Spleen (tissue), 11 donors: ENCODE data around the gene MFSD2B. TPM values are rescaled to one million over a fixed set of nuclear protein-coding genes. Genes with fewer than 3 reads are reported as not detected.

Experiments used
- DNase-seq: peaks from one replicate; pipeline ENCODE4 v3.0.0-alpha.2; 2020
- H3K27ac ChIP-seq, 8 donors: fragments of 200-600 bp; sonication (generic) in 7 of 8; 1 replicate in 4 of 8; 2 replicates in 4 of 8; pipeline versions ENCODE4 v1.5.0 to v1.8.0; 2016 to 2021; ENCODE audit warnings: inconsistent platforms in 4 of 8, mild to moderate bottlenecking in 4 of 8, moderate library complexity in 1 of 8
- H3K27me3 ChIP-seq, 7 donors: fragments of 200-600 bp; sonication (generic) in 6 of 7; replicated peaks in 1 of 7; 1 replicate in 4 of 7; 2 replicates in 3 of 7; pipeline versions ENCODE4 v1.5.0 to v1.8.0; 2016 to 2021; ENCODE audit warnings: inconsistent platforms in 3 of 7, mild to moderate bottlenecking in 1 of 7
- H3K36me3 ChIP-seq, 6 donors: fragments of 200-600 bp; sonication (generic) in 5 of 6; 1 replicate in 4 of 6; 2 replicates in 2 of 6; pipeline versions ENCODE4 v1.5.0 to v1.8.0; 2016 to 2021; ENCODE audit warnings: inconsistent platforms in 2 of 6
- H3K4me1 ChIP-seq, 6 donors: fragments of 200-600 bp; sonication (generic) in 5 of 6; 1 replicate in 3 of 6; 2 replicates in 3 of 6; pipeline versions ENCODE4 v1.5.0 to v1.8.0; 2016 to 2021; ENCODE audit warnings: inconsistent platforms in 3 of 6
- H3K4me3 ChIP-seq, 8 donors: fragments of 200-600 bp; sonication (generic) in 7 of 8; 1 replicate in 4 of 8; 2 replicates in 4 of 8; pipeline versions ENCODE4 v1.5.0 to v1.8.0; 2016 to 2021; ENCODE audit warnings: inconsistent platforms in 4 of 8, mild to moderate bottlenecking in 4 of 8, moderate library complexity in 2 of 8
- H3K9me3 ChIP-seq, 8 donors: fragments of 200-600 bp; sonication (generic) in 7 of 8; 1 replicate in 4 of 8; 2 replicates in 4 of 8; pipeline versions ENCODE4 v1.5.0 to v1.8.0; 2016 to 2021; ENCODE audit warnings: inconsistent platforms in 4 of 8
- POLR2A ChIP-seq, 3 donors: fragments of 450-650 bp; IDR thresholded peaks; one replicate each; pipeline ENCODE4 v1.5.1; 2017; ENCODE audit warnings: antibody characterized with exemption in 3 of 3, mild to moderate bottlenecking in 1 of 3
- POLR2AphosphoS5 ChIP-seq, 3 donors: sonication (generic); formaldehyde crosslinking; IDR thresholded peaks; one replicate each; pipeline ENCODE4 v1.5.1; 2017; ENCODE audit warnings: antibody characterized with exemption in 3 of 3
- WGBS, 5 donors: extraction: QIAGEN DNeasy Blood & Tissue Kit in 3 of 5; methylation state at CpG; one replicate each; pipeline versions ENCODE4 v1.1.5 to v1.1.7; 2013 to 2018; 5-methylcytosine and 5-hydroxymethylcytosine counted together
- intact Hi-C: fragments of 100-400 bp; cut with DNase I; formaldehyde crosslinking; loops from one replicate; pipeline ENCODE4 v1.15.0; 2023; ENCODE audit warnings: low total_unique reads
- polyA plus RNA-seq, 3 donors: library from polyadenylated mRNA; stranded (reverse); fragments of 200-250 nt; gene quantifications; one replicate each; pipeline ENCODE4 v1.2.1, GENCODE V29; 2013
- total RNA-seq, 7 donors: library from RNA; depleted of rRNA in 3 of 7; stranded (reverse); fragments of >200 nt in 3 of 7; fragmentation: NEBNext Ultra II Directional in 4 of 7; extraction: Animal tissue kit (Norgen Biotek cat#: 25700) in 4 of 7; gene quantifications; one replicate each; pipeline versions ENCODE4 v1.1.0 to v1.2.1, GENCODE V29; 2016 to 2021
- TF ChIP-seq, protein P1 (sequence below), 11 experiments: fragments of 200-600 bp in 7 of 11; fragments of 450-650 bp in 4 of 11; sonication (generic) in 4 of 11; IDR thresholded peaks in 8 of 11; conservative IDR thresholded peaks in 3 of 11; 1 replicate in 7 of 11; 2 replicates in 4 of 11; pipeline versions ENCODE4 v1.4.0 to v1.8.0; 2016 to 2021; ENCODE audit warnings: antibody characterized with exemption in 11 of 11, inconsistent platforms in 4 of 11, mild to moderate bottlenecking in 1 of 11
- donor health status: healthy with polysubstance abuse.
- donor health status: DM: no; HTN: no; CAD: no; lungs with moderate emphysema.
- donor health status: DM: no; HTN: no; CAD: no.
- donor health status: Bipolar disorder and iron deficiency.
- donor health status: healthy.
- donor health status: DM: no; HTN: no; CAD: no.
- donor health status: DM: yes; HTN: yes; CAD: no.

MFSD2B gene
- total and polyA plus RNA-seq, 10 donors = 0.09 to 3.1 (median 0.52) TPM

DNA sequence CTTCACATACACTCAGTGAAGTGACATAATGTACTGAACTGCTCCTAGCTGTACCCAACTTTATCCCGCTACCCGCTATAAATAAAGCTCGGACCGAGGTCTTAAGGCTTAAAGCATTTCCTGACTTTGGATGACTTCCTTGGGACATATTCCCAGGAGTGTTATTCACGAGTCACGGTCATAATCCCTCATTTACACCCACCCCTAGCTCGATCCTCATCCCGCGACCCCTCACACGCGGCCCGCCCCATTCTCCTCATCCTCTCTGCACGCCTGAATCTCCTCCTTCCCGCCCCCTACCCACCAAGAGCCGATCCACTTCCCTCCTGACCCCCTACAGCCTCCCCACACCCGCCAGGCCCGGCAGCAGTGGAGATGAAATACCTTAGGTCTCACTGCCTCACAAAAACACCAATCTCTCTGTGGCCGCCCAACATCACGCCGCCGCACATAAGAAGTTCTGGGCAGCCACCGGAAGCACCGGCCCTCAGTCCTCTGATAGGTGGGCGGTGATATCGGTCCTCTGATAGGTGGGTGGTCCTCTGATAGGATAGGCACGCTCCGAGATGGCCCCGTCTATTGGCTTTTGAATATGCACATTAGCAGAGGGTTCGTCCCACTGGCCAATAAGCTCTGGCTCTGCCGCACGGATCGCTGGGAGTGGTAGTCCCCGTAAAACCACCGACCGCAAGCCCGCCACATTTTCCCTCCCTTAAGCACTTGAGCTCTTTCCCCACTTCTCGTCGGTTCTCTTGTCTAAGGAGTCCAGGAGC, 37.2 kb downstream of the MFSD2B start, which contains the start of gene WDCP:
Gene WDCP (minus strand): TSS at position 462 of the 773 bp plus-strand sequence. CDS start 7,897 bp downstream, outside the sequence.
- Histone ChIP-seq H3K9me3 (no peaks in the 10 kb centered on the region), H3K4me3 (peak within 1 kb of the TSS; percentile 58 to 82 (median 70)), H3K4me1 (peaks cover 18 to 51% (median 37%) of the 10 kb centered on the region in 6 donors), H3K27me3 (peaks cover 0 to 27% (median 0%) of the 10 kb centered on the region in 7 donors), H3K27ac (peak within 1 kb of the TSS in 7 of 8 donors; percentile 65 to 84 (median 75)), H3K36me3 (no peaks in the 10 kb centered on the region)
- TF ChIP-seq, protein P1, sequence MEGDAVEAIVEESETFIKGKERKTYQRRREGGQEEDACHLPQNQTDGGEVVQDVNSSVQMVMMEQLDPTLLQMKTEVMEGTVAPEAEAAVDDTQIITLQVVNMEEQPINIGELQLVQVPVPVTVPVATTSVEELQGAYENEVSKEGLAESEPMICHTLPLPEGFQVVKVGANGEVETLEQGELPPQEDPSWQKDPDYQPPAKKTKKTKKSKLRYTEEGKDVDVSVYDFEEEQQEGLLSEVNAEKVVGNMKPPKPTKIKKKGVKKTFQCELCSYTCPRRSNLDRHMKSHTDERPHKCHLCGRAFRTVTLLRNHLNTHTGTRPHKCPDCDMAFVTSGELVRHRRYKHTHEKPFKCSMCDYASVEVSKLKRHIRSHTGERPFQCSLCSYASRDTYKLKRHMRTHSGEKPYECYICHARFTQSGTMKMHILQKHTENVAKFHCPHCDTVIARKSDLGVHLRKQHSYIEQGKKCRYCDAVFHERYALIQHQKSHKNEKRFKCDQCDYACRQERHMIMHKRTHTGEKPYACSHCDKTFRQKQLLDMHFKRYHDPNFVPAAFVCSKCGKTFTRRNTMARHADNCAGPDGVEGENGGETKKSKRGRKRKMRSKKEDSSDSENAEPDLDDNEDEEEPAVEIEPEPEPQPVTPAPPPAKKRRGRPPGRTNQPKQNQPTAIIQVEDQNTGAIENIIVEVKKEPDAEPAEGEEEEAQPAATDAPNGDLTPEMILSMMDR (IDR thresholded peaks at IDR 0.05 in 8 of 11, conservative IDR thresholded peaks at IDR 0.05 in 3 of 11) = peak in 1 of 11 experiments; percentile 6
- TF ChIP-seq POLR2A (IDR thresholded peaks at IDR 0.05) = peak in 1 of 3 donors; percentile 30
- peak; percentile 79 to 92 (median 92) for TF ChIP-seq POLR2AphosphoS5 (IDR thresholded peaks at IDR 0.05)
- intact Hi-C loops = no loop called here
- WGBS, 5 donors = 0 to 1% (median 0%) methylated on average over 35 to 38 of the region's 38 CpGs
- DNase-seq = peak; percentile 95

- TF ChIP-seq POLR2AphosphoS5 (IDR thresholded peaks at IDR 0.05) (no peak), POLR2A (IDR thresholded peaks at IDR 0.05) (no peak)
- TF ChIP-seq, protein P1 (IDR thresholded peaks at IDR 0.05 in 8 of 11, conservative IDR thresholded peaks at IDR 0.05 in 3 of 11) = no peak
- Histone ChIP-seq H3K4me1 (peaks cover 18 to 51% (median 37%) of the 10 kb centered on the region in 6 donors), H3K4me3 (peak overlapping the region in 6 of 8 donors; percentile 61 to 82 (median 74)), H3K27ac (no peak overlapping the region), H3K9me3 (no peaks in the 10 kb centered on the region), H3K36me3 (no peaks in the 10 kb centered on the region), H3K27me3 (peaks cover 0 to 27% (median 0%) of the 10 kb centered on the region in 7 donors)
- intact Hi-C loops = no loop called here
- 38 to 58% (median 46%) methylated on average over 8 of the region's 8 CpGs for WGBS, 5 donors
- DNase-seq = no peak
Observed at GRCh38 chr2:24047703-24048033, 37.8 kb downstream of the MFSD2B start.

DNA sequence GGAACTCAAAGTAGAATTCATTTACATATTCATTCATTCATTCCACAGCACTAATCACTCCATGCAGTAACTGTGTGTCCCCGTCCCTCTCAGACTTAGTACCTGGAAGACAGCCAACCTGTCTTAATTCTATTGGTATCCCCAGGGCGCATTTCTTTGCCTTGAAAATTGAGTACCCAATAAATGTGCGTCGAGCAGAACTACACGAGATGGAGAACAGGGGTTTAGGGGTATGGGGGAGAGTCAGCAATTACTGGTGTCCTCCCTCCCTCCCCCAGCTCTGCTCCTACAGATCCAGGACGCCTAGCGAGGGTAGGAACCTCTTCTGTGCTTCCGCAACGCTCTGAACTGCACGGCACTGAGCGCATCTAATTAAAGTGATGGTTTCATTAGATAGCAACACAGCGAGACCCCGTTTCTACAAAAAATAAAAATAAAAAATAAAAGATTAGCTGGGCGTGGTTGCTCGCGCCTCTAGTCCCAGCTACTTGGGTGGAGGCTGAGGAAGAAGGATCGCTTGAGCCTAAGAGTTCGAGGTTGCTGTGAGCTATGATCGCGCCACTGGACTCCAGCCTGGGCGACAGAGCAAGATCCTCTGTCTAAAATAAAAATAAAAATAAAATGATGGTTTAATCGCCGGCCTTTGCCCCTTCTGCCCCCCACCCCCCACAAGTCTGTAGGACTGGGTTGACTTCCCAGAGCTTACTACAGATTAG, 39.0 kb downstream of the MFSD2B start:
- Histone ChIP-seq H3K4me1 (peaks cover 18 to 51% (median 37%) of the 10 kb centered on the region in 6 donors), H3K9me3 (no peaks in the 10 kb centered on the region), H3K27me3 (peaks cover 0 to 27% (median 0%) of the 10 kb centered on the region in 7 donors), H3K4me3 (peak overlapping the region; percentile 52 to 89 (median 62)), H3K27ac (peak overlapping the region in 1 of 8 donors; percentile 61), H3K36me3 (no peaks in the 10 kb centered on the region)
- no peak for DNase-seq
- WGBS, 5 donors = 22 to 41% (median 23%) methylated on average over 23 of the region's 23 CpGs
- intact Hi-C loops = no loop called here
- TF ChIP-seq POLR2AphosphoS5 (IDR thresholded peaks at IDR 0.05) = no peak

DNA sequence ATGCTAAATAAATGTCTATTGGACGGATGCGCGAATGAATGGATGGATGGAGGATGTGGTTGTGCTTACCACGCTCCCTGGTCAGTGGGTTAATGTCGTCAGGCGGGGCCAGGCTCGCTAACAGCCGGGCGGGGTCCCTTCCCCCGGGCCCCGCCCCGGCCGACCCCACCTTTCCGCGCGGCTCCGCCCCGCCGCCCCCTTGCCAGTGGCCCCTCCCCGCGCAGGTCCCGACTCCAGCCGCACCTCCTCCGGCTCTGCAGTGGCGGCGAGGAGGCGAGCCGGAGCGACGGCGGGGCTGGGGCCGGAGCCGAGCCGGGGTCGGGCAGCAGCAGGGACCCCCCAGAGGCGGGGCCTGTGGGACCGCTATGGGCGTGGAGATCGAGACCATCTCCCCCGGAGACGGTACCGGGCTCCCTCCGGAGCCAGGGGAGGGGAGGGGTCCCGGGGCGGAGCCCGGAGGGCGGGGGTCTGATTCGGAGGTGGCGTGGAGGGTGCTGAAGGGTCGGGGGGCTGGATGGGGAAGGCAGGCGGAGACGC, 39.7 kb downstream of the MFSD2B start, which contains the start of gene FKBP1B:
Gene FKBP1B (plus strand): TSS at position 257 of the 537 bp plus-strand sequence. CDS start 109 bp downstream, at position 366.
- intact Hi-C loops = no loop called here
- H3K4me3 ChIP-seq = peak within 1 kb of the TSS; percentile 52 to 89 (median 62)
- TF ChIP-seq, protein P1 (IDR thresholded peaks at IDR 0.05 in 8 of 11, conservative IDR thresholded peaks at IDR 0.05 in 3 of 11) = no peak
- TF ChIP-seq POLR2AphosphoS5 (IDR thresholded peaks at IDR 0.05) = peak in 2 of 3 donors; percentile 23 to 66
- peaks cover 0 to 27% (median 0%) of the 10 kb centered on the region in 7 donors for H3K27me3 ChIP-seq
- no peaks in the 10 kb centered on the region for H3K9me3 ChIP-seq
- peaks cover 18 to 51% (median 37%) of the 10 kb centered on the region in 6 donors for H3K4me1 ChIP-seq
- H3K36me3 ChIP-seq = no peaks in the 10 kb centered on the region
- DNase-seq = peak; percentile 86
- 0 to 1% (median 1%) methylated on average over 28 to 52 of the region's 52 CpGs for WGBS, 5 donors
- peak within 1 kb of the TSS in 6 of 8 donors; percentile 20 to 61 (median 50) for H3K27ac ChIP-seq
